HG03039 (cell line): ENCODE results near the gene KCNH1.

Experiments used
- ATAC-seq: cut with Tn5 transposase; IDR thresholded peaks from one replicate; pipeline ENCODE4 v1.9.1; 2021; ENCODE audit warnings: mild to moderate bottlenecking, moderate library complexity; ENCODE audit not compliant: unreplicated experiment

KCNH1 gene

DNA sequence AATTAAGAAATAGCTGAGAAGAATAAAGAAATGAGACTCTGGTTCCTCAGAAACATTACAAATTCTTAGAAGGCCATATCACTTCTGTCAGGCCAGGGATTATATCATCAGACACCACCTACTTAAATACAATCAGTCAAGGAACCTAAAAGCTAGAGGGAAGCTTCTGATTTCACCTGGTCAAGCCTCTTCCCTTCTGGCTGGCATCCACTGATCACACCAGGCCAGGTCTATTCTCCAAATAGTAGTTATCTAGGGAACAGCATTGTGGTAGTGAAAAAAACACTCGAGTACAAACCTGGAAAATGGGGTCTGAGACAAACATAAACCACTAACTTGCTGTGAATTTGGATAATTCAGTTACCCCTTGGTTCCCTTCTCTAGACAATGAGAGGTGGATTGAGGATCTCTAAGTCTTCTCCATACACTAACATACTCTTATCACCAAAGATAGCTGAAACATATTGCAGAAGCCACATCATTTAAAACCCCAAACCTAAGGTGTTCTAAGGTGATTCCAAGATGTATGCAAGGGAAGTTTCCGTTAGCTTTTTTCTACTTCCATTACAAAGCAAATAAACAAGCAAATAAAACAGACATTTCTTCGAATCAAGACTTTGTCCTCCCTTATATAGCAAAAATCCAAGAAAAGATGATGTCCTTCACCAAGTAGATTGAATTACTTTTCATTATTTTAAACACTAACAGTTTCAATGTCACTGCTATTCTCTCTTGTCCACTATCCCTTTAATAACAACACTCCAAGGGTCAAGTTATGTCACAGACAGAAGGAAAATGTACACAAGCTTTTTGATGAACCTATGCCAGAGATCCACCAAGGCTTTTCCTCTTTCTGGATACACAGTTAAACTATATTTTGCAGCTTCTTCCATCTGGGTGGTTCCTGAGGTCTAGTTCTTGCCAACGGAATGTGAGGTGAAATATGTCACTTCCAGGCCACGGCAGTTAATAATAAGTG is 212.9 kb downstream of the KCNH1 start:
- ATAC-seq = no peak

- no peak for ATAC-seq
Measured at GRCh38 chr1:210920258-210920657, 213.7 kb downstream of the KCNH1 start.

- ATAC-seq = no peak
Measured at GRCh38 chr1:210918893-210919292, 215.1 kb downstream of the KCNH1 start.

DNA sequence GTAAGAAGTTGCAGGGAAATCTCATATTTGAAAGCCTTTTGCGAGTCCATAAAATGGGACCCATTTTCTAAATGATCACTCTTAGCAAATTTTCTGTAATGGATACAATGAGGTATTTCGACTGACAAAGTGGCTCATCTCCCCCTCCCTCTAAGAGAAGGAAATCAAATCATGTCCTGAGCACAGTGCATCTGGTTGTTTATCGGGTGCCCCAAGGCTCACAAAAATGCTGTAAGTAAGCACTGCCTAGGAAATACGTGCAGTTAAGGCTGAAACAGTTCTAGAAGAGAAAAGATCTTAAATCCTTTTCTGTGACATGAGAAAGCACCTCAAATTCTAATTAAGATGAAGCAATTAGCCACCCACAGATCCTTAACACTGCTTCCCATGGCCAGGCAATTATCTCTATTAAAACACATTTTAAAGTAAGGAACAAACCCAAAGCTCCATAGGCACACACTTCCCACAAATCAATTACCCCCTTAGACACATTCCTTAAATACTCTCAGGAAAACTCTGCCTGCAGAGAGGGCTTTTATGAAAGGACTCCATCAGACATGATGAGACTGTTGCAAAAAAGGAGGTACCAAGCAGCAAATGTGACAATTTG is 216.3 kb downstream of the KCNH1 start:
- no peak for ATAC-seq

GRCh38 chr1:210916548-210916947 is 217.4 kb downstream of the KCNH1 start:
- no peak for ATAC-seq

GRCh38 chr1:210915890-210916507 is 217.9 kb downstream of the KCNH1 start:
- ATAC-seq = no peak

GRCh38 chr1:210912752-210913151 is 221.2 kb downstream of the KCNH1 start:
- ATAC-seq = no peak

GRCh38 chr1:210910020-210910575 is 223.8 kb downstream of the KCNH1 start:
- no peak for ATAC-seq

DNA sequence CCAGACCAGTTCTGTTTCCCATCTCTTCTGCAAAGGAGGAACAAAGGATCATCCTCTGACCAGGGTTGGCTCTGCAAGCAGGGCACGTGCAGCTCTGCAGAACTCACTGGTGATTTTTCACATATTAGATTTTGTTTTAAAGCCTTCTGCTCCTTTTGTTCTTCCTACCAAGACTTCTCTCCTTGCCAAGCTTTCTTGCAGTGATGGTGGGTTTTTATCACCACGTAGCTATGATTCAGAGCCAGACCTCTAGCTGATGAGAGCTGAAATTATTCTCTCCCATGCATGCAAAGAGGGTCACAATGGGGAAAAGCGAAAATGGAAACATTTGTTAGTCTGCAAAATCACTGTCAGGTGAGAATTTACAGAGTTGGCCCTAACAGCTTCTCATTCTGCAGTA is 225.2 kb downstream of the KCNH1 start:
- ATAC-seq = no peak

GRCh38 chr1:210908257-210908656 is 225.7 kb downstream of the KCNH1 start:
- no peak for ATAC-seq

- no peak for ATAC-seq
Measured at GRCh38 chr1:210907251-210907805, 226.6 kb downstream of the KCNH1 start.

DNA sequence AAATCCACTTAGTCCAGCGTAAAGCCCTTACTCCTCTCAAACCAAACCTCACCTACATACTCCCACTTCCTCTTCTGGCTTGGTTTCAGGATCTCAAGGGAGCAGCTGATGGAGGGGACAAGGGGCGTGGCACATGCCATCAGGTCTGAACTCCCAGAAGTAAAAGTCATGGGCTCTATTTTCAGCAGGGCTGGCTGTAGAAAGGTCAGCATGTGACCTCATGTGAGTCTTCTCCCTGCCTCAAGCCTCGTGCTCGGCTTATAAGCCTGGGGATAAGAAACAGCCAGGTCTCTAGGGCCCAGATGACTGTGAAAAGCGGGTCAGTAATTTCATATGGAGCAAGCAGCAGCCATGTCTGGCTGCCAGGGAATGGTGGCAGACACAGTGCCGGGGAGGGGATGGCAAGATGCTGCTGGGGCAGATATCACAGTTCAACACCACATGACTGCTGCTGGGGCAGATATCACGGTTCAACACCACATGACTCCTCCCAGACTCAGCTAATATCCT is 227.9 kb downstream of the KCNH1 start:
- ATAC-seq = no peak

- ATAC-seq = no peak
Measured at GRCh38 chr1:210905365-210905904, 228.5 kb downstream of the KCNH1 start.

GRCh38 chr1:210901981-210902770 is 231.8 kb downstream of the KCNH1 start:
- no peak for ATAC-seq

- no peak for ATAC-seq
Measured at GRCh38 chr1:210900820-210901219, 233.1 kb downstream of the KCNH1 start.

- ATAC-seq = no peak
Measured at GRCh38 chr1:210900079-210900478, 233.9 kb downstream of the KCNH1 start.

GRCh38 chr1:210899676-210900075 is 234.3 kb downstream of the KCNH1 start:
- ATAC-seq = no peak

- no peak for ATAC-seq
Measured at GRCh38 chr1:210898473-210898872, 235.5 kb downstream of the KCNH1 start.

DNA sequence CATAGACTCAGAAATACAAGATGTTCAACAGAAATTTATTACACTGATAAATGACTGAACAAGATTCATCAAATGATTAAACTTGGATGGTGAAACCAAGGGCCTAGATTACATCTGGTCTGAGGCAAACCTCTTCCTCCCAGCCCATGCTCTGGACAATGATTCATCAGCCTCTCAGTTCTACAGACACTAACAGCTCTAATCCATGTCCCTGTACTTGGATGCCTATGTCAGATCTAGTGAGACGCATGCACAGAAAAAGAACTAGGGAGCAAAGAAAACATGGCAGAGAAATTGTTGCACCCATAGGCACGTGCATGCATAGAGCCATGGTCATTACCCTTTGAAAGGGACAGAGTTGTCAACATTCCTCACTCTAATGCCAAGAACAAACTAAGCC is 250.1 kb downstream of the KCNH1 start:
- ATAC-seq = no peak
